ENCODE results near the gene NTSR2.

GRCh38 chr2:11688222-11689069, 18.5 kb upstream of the NTSR2 start:
- TF ChIP-seq POLR2A (IDR thresholded peaks at IDR 0.05) (peak in 1 of 2 donors; percentile 45), CTCF (IDR thresholded peaks at IDR 0.05) (peak; percentile 84 to 90 (median 88)), EP300 (IDR thresholded peaks at IDR 0.05) (peak; percentile 44 to 67)

All from tibial nerve (tissue), 4 donors.